ENCODE measurements around the gene EEF2K.

Gene EEF2K

GRCh38 chr16:22296225-22297113 is 90.4 kb downstream of the EEF2K start:
- TF ChIP-seq MYC (IDR thresholded peaks at IDR 0.05; ENCODE audit: low read depth, low read length): no peak
- no peak for TF ChIP-seq POLR2A (IDR thresholded peaks at IDR 0.05; ENCODE audit: extremely low read depth, insufficient read length)
- TF ChIP-seq CTCF (IDR thresholded peaks at IDR 0.05; ENCODE audit: low read depth, low read length): no peak
- no peak for TF ChIP-seq MAX (IDR thresholded peaks at IDR 0.05; ENCODE audit: low read depth, low read length)
- H3K4me3 ChIP-seq (ENCODE audit: low read depth, low read length): peak overlapping the region; percentile 95
- DNase-seq (ENCODE audit: low read depth): peak; percentile 23

- TF ChIP-seq MYC (IDR thresholded peaks at IDR 0.05; ENCODE audit: low read depth, low read length): peak; percentile 94
- TF ChIP-seq POLR2A (IDR thresholded peaks at IDR 0.05; ENCODE audit: extremely low read depth, insufficient read length): peak; percentile 68
- peak; percentile 78 for TF ChIP-seq CTCF (IDR thresholded peaks at IDR 0.05; ENCODE audit: low read depth, low read length)
- TF ChIP-seq MAX (IDR thresholded peaks at IDR 0.05; ENCODE audit: low read depth, low read length): peak; percentile 95
- H3K4me3 ChIP-seq (ENCODE audit: low read depth, low read length): peak within 1 kb of the TSS; percentile 99
Measured at GRCh38 chr16:22297114-22297870, 91.2 kb downstream of the EEF2K start, which contains the start of gene POLR3E. POLR3E (plus strand) TSS chr16:22297409; CDS start chr16:22302969, 5,560 bp downstream.

GRCh38 chr16:22297871-22298733 is 92.0 kb downstream of the EEF2K start:
- peak; percentile 92 for DNase-seq (ENCODE audit: low read depth)
- H3K4me3 ChIP-seq (ENCODE audit: low read depth, low read length): peak overlapping the region; percentile 99
- no peak for TF ChIP-seq CTCF (IDR thresholded peaks at IDR 0.05; ENCODE audit: low read depth, low read length)
- TF ChIP-seq MAX (IDR thresholded peaks at IDR 0.05; ENCODE audit: low read depth, low read length): peak; percentile 59
- TF ChIP-seq POLR2A (IDR thresholded peaks at IDR 0.05; ENCODE audit: extremely low read depth, insufficient read length): peak; percentile 46
- peak; percentile 79 for TF ChIP-seq MYC (IDR thresholded peaks at IDR 0.05; ENCODE audit: low read depth, low read length)

More at GRCh38 chr16:22297114-22297870, 91.2 kb downstream of the EEF2K start, which contains the start of gene POLR3E:
- DNase-seq (ENCODE audit: low read depth): peak; percentile 97

- peak overlapping the region; percentile 3 for H3K4me3 ChIP-seq (ENCODE audit: low read depth, low read length)
- no peak for DNase-seq (ENCODE audit: low read depth)
- no peak for TF ChIP-seq CTCF (IDR thresholded peaks at IDR 0.05; ENCODE audit: low read depth, low read length)
- TF ChIP-seq POLR2A (IDR thresholded peaks at IDR 0.05; ENCODE audit: extremely low read depth, insufficient read length): no peak
- TF ChIP-seq MAX (IDR thresholded peaks at IDR 0.05; ENCODE audit: low read depth, low read length): no peak
- no peak for TF ChIP-seq MYC (IDR thresholded peaks at IDR 0.05; ENCODE audit: low read depth, low read length)
Measured at GRCh38 chr16:22299036-22299435, 93.0 kb downstream of the EEF2K start.

Measured in NB4 (cell line).